ENCODE measurements around the gene CHAD.
"Not testable (repeated sequence)": the region's sequence is repeated elsewhere in the genome, so short reads cannot be mapped to it uniquely, and the experiment has no call there.

The CHAD gene

GRCh38 chr17:50426814-50427787, 41.6 kb downstream of the CHAD start:
- DNase-seq (ENCODE audit: low read depth), result peak; percentile 60

GRCh38 chr17:50426472-50426782, 42.3 kb downstream of the CHAD start:
- DNase-seq (ENCODE audit: low read depth), result no peak

- peak; percentile 77 for DNase-seq (ENCODE audit: low read depth)
Measured at GRCh38 chr17:50425682-50426471, 42.8 kb downstream of the CHAD start, which contains the start of gene ACSF2. ACSF2 (plus strand) TSS chr17:50426218; CDS start chr17:50426262, 44 bp downstream.

GRCh38 chr17:50424996-50425681, 43.5 kb downstream of the CHAD start:
- no peak for DNase-seq (ENCODE audit: low read depth)

GRCh38 chr17:50424246-50424995, 44.3 kb downstream of the CHAD start:
- DNase-seq (ENCODE audit: low read depth), result no peak

GRCh38 chr17:50423553-50424159, 45.0 kb downstream of the CHAD start:
- peak; percentile 97 for DNase-seq (ENCODE audit: low read depth)

GRCh38 chr17:50422738-50423137, 45.9 kb downstream of the CHAD start:
- no peak for DNase-seq (ENCODE audit: low read depth)

GRCh38 chr17:50421308-50422051, 47.2 kb downstream of the CHAD start:
- DNase-seq (ENCODE audit: low read depth), result no peak

- no peak for DNase-seq (ENCODE audit: low read depth)
Measured at GRCh38 chr17:50420419-50421112, 48.1 kb downstream of the CHAD start.

- DNase-seq (ENCODE audit: low read depth), result not testable (repeated sequence)
Measured at GRCh38 chr17:50419577-50419976, 49.1 kb downstream of the CHAD start.

GRCh38 chr17:50414808-50415207, 53.9 kb downstream of the CHAD start:
- DNase-seq (ENCODE audit: low read depth), result peak; percentile 75
